ENCODE measurements around the gene ZMPSTE24.

Gene ZMPSTE24

GRCh38 chr1:40221977-40222772 lies 35.9 kb upstream of the ZMPSTE24 start:
- Histone ChIP-seq H3K4me1 (ENCODE audit: control insufficient read depth, low read length) (no peaks in the 10 kb centered on the region), H3K79me2 (ENCODE audit: control insufficient read depth, low read length) (no peaks in the 10 kb centered on the region), H3K27me3 (ENCODE audit: control insufficient read depth, low read length) (no peaks in the 10 kb centered on the region), H3K4me2 (ENCODE audit: low read length) (no peak overlapping the region), H3K9me2 (replicated peaks; ENCODE audit: control insufficient read depth, low read length) (no peaks in the 10 kb centered on the region), H3K9me3 (ENCODE audit: control insufficient read depth, insufficient read depth, low read length) (no peaks in the 10 kb centered on the region), H3F3A (ENCODE audit: control insufficient read depth, insufficient read depth) (no peaks in the 10 kb centered on the region; the same call in 1 of the 2 replicates), H3K4me3 (ENCODE audit: low read length) (no peak overlapping the region), H3K36me3 (ENCODE audit: control insufficient read depth, low read length) (peaks cover 17% of the 10 kb centered on the region), H3K27ac (ENCODE audit: low read depth, low read length) (no peak overlapping the region), H4K20me1 (ENCODE audit: control insufficient read depth, insufficient read depth, low read depth, low read length) (no peaks in the 10 kb centered on the region)
- no peak for TF ChIP-seq EZH2phosphoT487 (IDR thresholded peaks at IDR 0.05; ENCODE audit: borderline replicate concordance, low read length)
- no peak for TF ChIP-seq CTCF (IDR thresholded peaks at IDR 0.05; ENCODE audit: low read depth, low read length, poor library complexity, severe bottlenecking)

- no peak overlapping the region for H3K4me2 ChIP-seq (ENCODE audit: low read length)
- H3K79me2 ChIP-seq (ENCODE audit: control insufficient read depth, low read length), result no peaks in the 10 kb centered on the region
- H3K27me3 ChIP-seq (ENCODE audit: control insufficient read depth, low read length), result no peaks in the 10 kb centered on the region
- H4K20me1 ChIP-seq (ENCODE audit: control insufficient read depth, insufficient read depth, low read depth, low read length), result no peaks in the 10 kb centered on the region
- no peak for TF ChIP-seq CTCF (IDR thresholded peaks at IDR 0.05; ENCODE audit: low read depth, low read length, poor library complexity, severe bottlenecking)
- no peak for TF ChIP-seq EZH2phosphoT487 (IDR thresholded peaks at IDR 0.05; ENCODE audit: borderline replicate concordance, low read length)
- no peaks in the 10 kb centered on the region for H3K4me1 ChIP-seq (ENCODE audit: control insufficient read depth, low read length)
- no peaks in the 10 kb centered on the region for H3K9me2 ChIP-seq (replicated peaks; ENCODE audit: control insufficient read depth, low read length)
- H3F3A ChIP-seq (ENCODE audit: control insufficient read depth, insufficient read depth), result no peaks in the 10 kb centered on the region; the same call in 1 of the 2 replicates
- peaks cover 22% of the 10 kb centered on the region for H3K36me3 ChIP-seq (ENCODE audit: control insufficient read depth, low read length)
- no peaks in the 10 kb centered on the region for H3K9me3 ChIP-seq (ENCODE audit: control insufficient read depth, insufficient read depth, low read length)
- H3K4me3 ChIP-seq (ENCODE audit: low read length), result no peak overlapping the region
- no peak overlapping the region for H3K27ac ChIP-seq (ENCODE audit: low read depth, low read length)
Measured at GRCh38 chr1:40224040-40224439, 34.0 kb upstream of the ZMPSTE24 start.

GRCh38 chr1:40226192-40226591 lies 31.8 kb upstream of the ZMPSTE24 start:
- Histone ChIP-seq H3K36me3 (ENCODE audit: control insufficient read depth, low read length) (peaks cover 27% of the 10 kb centered on the region), H3K4me1 (ENCODE audit: control insufficient read depth, low read length) (peaks cover 2% of the 10 kb centered on the region)

More at GRCh38 chr1:40226192-40226591, 31.8 kb upstream of the ZMPSTE24 start:
- no peaks in the 10 kb centered on the region for H3K79me2 ChIP-seq (ENCODE audit: control insufficient read depth, low read length)
- H3K4me2 ChIP-seq (ENCODE audit: low read length), result no peak overlapping the region
- no peaks in the 10 kb centered on the region for H4K20me1 ChIP-seq (ENCODE audit: control insufficient read depth, insufficient read depth, low read depth, low read length)
- H3K27ac ChIP-seq (ENCODE audit: low read depth, low read length), result no peak overlapping the region
- H3K4me3 ChIP-seq (ENCODE audit: low read length), result no peak overlapping the region
- no peaks in the 10 kb centered on the region for H3K27me3 ChIP-seq (ENCODE audit: control insufficient read depth, low read length)
- no peaks in the 10 kb centered on the region for H3K9me2 ChIP-seq (replicated peaks; ENCODE audit: control insufficient read depth, low read length)
- H3K9me3 ChIP-seq (ENCODE audit: control insufficient read depth, insufficient read depth, low read length), result no peaks in the 10 kb centered on the region
- no peaks in the 10 kb centered on the region; the same call in 1 of the 2 replicates for H3F3A ChIP-seq (ENCODE audit: control insufficient read depth, insufficient read depth)
- TF ChIP-seq CTCF (IDR thresholded peaks at IDR 0.05; ENCODE audit: low read depth, low read length, poor library complexity, severe bottlenecking), result no peak
- no peak for TF ChIP-seq EZH2phosphoT487 (IDR thresholded peaks at IDR 0.05; ENCODE audit: borderline replicate concordance, low read length)
